Spinal cord (tissue), 10 donors: ENCODE measurements around the gene CBFA2T3. TPM values are rescaled to one million over a fixed set of nuclear protein-coding genes. Genes with fewer than 3 reads are reported as not detected.
"Not testable (repeated sequence)": the region's sequence is repeated elsewhere in the genome, so short reads cannot be mapped to it uniquely, and the experiment has no call there.

ENCODE experiments used
- DNase-seq, 6 donors: peaks; one replicate each; pipeline versions ENCODE4 v3.0.0 to v3.0.0-alpha.2; 2013 to 2015; ENCODE audit warnings: low spot score in 6 of 6, low read depth in 4 of 6
- H3K27ac ChIP-seq: one replicate; pipeline ENCODE4 v1.5.1; 2013; ENCODE audit warnings: low read depth, low read length, control low read depth
- H3K27me3 ChIP-seq: one replicate; pipeline ENCODE4 v1.6.1; 2013; ENCODE audit warnings: low read length; ENCODE audit not compliant: control insufficient read depth, insufficient read depth
- H3K36me3 ChIP-seq: one replicate; pipeline ENCODE4 v1.6.1; 2013; ENCODE audit warnings: low read length; ENCODE audit not compliant: control insufficient read depth, insufficient read depth
- H3K4me1 ChIP-seq: one replicate; pipeline ENCODE4 v1.6.1; 2013; ENCODE audit warnings: low read length; ENCODE audit not compliant: control insufficient read depth, insufficient read depth
- H3K4me3 ChIP-seq: one replicate; pipeline ENCODE4 v1.5.1; 2013; ENCODE audit warnings: low read depth, low read length, control low read depth
- H3K9me3 ChIP-seq: one replicate; pipeline ENCODE4 v1.6.1; 2013; ENCODE audit warnings: low read length; ENCODE audit not compliant: control insufficient read depth, insufficient read depth
- WGBS: methylation state at CpG from one replicate; pipeline ENCODE4 v1.1.5; 2013; ENCODE audit warnings: missing lambda C conversion rate; ENCODE audit not compliant: insufficient coverage; 5-methylcytosine and 5-hydroxymethylcytosine counted together
- polyA plus RNA-seq, 2 donors: library from polyadenylated mRNA; unstranded; fragments of 120-200 nt; gene quantifications; one replicate each; pipeline ENCODE4 v1.2.1, GENCODE V29; 2013; ENCODE audit not compliant: insufficient read length in 2 of 2
- total RNA-seq, 2 donors: library from RNA; depleted of rRNA in 1 of 2; stranded (reverse); fragments of 120-200 nt in 1 of 2; fragments of >200 nt in 1 of 2; gene quantifications; one replicate each; pipeline versions ENCODE4 v1.2.3 to v1.2.4, GENCODE V29; 2013 to 2014
- donor health status: healthy.

CBFA2T3 gene
- total and polyA plus RNA-seq, 4 donors: 1.2 to 19.5 (median 11.0) TPM

GRCh38 chr16:89020068-89020924 is 43.3 kb upstream of the CBFA2T3 start:
- Histone ChIP-seq H3K36me3 (no peaks in the 10 kb centered on the region), H3K9me3 (no peaks in the 10 kb centered on the region), H3K4me1 (peaks cover 18% of the 10 kb centered on the region), H3K27me3 (no peaks in the 10 kb centered on the region), H3K27ac (no peak overlapping the region), H3K4me3 (no peak overlapping the region)
- DNase-seq: no peak
- 82% methylated on average over 13 of the region's 21 CpGs for WGBS

GRCh38 chr16:89019511-89019910 is 42.5 kb upstream of the CBFA2T3 start:
- 86% methylated on average over 16 of the region's 16 CpGs for WGBS
- H3K27me3 ChIP-seq: no peaks in the 10 kb centered on the region

DNA sequence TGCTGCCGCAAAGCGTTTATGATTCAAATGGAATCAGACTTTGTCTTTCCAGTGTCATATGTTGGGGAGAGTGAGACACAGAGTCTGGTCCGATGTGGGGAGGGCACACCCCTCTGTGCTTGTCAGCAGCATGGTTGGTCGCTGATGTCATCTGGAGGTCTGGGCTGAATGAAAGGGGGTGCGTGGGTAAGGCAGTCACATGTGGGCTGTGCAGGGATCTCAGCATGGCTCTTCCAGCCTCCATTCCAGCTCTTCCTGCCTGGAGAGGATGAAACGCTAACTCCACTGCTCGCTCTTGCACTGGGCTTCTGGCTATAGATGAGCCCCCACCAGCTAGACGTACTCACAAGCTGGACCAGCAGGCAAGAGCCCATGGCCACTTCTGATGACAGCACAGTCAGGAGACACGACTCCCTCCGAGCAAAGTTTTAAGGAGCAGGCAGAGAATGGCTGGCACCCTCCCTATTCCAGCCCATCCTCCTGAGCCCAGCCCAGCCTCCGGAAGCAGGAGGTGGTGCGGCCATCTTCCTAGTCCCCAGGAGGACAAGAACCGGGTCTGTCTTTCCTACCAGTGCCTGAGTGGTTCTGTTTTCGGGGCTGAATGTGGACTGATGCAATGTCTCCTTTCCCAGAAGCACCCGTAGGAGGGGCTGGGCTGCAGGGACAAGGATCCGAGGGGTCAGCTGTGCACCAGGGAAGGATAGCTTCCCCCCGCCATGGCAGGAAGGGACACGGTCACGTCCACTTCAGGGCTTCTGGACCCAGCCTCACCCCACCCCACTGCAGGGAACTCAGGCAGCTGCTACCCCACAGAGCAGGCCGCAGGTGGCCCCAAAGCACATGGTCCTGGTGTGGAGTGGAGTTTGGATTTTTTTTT is 41.5 kb upstream of the CBFA2T3 start:
- no peaks in the 10 kb centered on the region for H3K9me3 ChIP-seq
- H3K36me3 ChIP-seq: no peaks in the 10 kb centered on the region
- DNase-seq: peak in 1 of 6 donors; percentile 35
- 68% methylated on average over 14 of the region's 20 CpGs for WGBS
- H3K27ac ChIP-seq: no peak overlapping the region
- no peaks in the 10 kb centered on the region for H3K27me3 ChIP-seq
- peaks cover 24% of the 10 kb centered on the region for H3K4me1 ChIP-seq
- H3K4me3 ChIP-seq: no peak overlapping the region

More at GRCh38 chr16:89019511-89019910, 42.5 kb upstream of the CBFA2T3 start:
- no peak for DNase-seq
- Histone ChIP-seq H3K36me3 (no peaks in the 10 kb centered on the region), H3K4me3 (no peak overlapping the region), H3K27ac (no peak overlapping the region), H3K4me1 (peaks cover 26% of the 10 kb centered on the region), H3K9me3 (no peaks in the 10 kb centered on the region)

- no peaks in the 10 kb centered on the region for H3K36me3 ChIP-seq
- no peak overlapping the region for H3K27ac ChIP-seq
- no peak overlapping the region for H3K4me3 ChIP-seq
- no peaks in the 10 kb centered on the region for H3K27me3 ChIP-seq
- 58% methylated on average over 22 of the region's 25 CpGs for WGBS
- no peaks in the 10 kb centered on the region for H3K9me3 ChIP-seq
- peak in 1 of 6 donors; percentile 57 for DNase-seq
- peaks cover 24% of the 10 kb centered on the region for H3K4me1 ChIP-seq
Observed at GRCh38 chr16:89017543-89018281, 40.7 kb upstream of the CBFA2T3 start.

DNA sequence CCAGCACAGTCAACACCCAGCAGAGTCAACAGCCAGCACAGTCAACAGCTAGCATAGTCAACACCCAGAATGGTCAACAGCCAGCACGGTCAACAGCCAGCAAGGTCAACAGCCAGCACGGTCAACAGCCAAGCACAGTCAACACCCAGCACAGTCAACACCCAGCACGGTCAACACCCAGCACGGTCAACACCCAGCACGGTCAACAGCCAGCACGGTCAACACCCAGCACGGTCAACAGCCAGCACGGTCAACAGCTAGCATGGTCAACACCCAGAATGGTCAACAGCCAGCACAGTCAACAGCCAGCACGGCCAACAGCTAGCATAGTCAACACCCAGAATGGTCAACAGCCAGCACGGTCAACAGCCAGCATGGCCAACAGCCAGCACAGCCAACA is 39.6 kb upstream of the CBFA2T3 start:
- not testable (repeated sequence) for H3K9me3 ChIP-seq, DNase-seq, H3K27me3 ChIP-seq, H3K36me3 ChIP-seq, H3K27ac ChIP-seq, H3K4me3 ChIP-seq
- H3K4me1 ChIP-seq: peaks cover 24% of the 10 kb centered on the region
- 93% methylated on average over 10 of the region's 10 CpGs for WGBS

DNA sequence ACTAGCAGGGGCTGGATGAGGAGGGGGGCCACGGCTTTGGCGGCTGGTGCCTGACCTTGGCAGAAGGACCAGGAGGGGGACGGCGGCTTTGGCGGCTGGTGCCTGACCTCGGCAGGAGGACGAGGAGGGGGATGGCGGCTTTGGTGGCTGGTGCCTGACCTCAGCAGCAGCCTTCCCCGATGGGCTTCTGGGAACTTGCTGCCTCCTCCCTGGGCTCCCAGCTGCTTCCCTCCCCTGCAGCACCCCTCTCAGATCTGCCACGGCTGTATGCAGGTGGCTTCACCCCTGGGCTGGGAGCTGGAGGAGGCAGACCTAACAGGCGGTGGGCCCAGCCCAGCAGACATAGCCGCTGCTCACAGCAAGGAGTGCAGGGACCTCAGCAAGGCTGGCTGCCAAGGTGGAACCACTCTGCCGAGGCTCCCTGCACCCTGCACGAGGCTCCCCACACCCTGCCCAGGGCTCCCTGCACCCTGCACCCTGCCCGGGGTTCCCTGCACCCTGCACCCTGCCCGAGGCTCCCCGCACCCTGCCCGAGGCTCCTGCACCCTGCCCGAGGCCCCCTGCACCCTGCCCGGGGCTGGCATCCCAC is 38.4 kb upstream of the CBFA2T3 start:
- peaks cover 24% of the 10 kb centered on the region for H3K4me1 ChIP-seq
- H3K36me3 ChIP-seq: no peaks in the 10 kb centered on the region
- H3K9me3 ChIP-seq: no peaks in the 10 kb centered on the region
- no peak overlapping the region for H3K4me3 ChIP-seq
- H3K27me3 ChIP-seq: no peaks in the 10 kb centered on the region
- DNase-seq: no peak
- WGBS: 78% methylated on average over 20 of the region's 20 CpGs
- H3K27ac ChIP-seq: no peak overlapping the region

GRCh38 chr16:89014403-89015230 is 37.6 kb upstream of the CBFA2T3 start:
- no peak overlapping the region for H3K4me3 ChIP-seq
- peaks cover 24% of the 10 kb centered on the region for H3K4me1 ChIP-seq
- DNase-seq: peak in 1 of 6 donors; percentile 88
- no peaks in the 10 kb centered on the region for H3K9me3 ChIP-seq
- 70% methylated on average over 16 of the region's 19 CpGs for WGBS
- H3K27me3 ChIP-seq: no peaks in the 10 kb centered on the region
- no peak overlapping the region for H3K27ac ChIP-seq
- H3K36me3 ChIP-seq: no peaks in the 10 kb centered on the region

DNA sequence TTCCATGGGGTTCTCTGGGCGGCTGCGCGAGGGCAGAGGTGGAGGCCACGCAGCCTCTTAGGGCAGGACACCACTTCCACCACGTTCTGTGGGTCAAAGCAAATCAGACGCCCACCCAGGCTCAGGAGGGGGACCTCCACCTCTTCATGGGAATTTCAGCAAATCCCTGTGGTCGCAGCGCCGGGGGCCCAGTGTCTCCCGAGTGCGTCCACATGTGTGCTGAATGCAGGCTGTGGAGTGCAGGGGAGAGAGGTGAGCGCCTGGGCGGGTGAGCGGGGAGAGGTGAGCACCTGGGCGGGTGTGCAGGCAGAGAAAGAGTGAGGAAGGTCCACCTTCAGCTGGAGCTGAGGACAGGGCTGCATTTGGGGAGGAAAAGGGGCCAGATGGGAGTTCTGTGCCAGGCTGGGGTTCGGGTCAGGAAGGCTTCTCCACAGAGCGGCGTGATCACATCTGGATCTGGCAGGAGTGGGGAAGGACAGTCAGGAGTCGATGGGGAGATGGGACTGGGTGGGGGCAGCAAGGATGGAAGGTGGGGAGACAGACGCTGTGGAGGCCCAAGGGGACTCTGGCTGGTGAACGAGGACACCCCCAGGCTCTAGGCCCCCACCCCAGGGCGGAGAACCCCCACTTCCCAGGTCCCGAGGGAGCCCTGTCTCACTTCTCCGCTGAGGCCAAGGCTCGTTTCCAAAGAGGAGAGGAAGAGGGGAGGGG is 36.8 kb upstream of the CBFA2T3 start:
- Histone ChIP-seq H3K36me3 (no peaks in the 10 kb centered on the region), H3K4me1 (peaks cover 24% of the 10 kb centered on the region), H3K27me3 (no peaks in the 10 kb centered on the region), H3K27ac (no peak overlapping the region), H3K4me3 (no peak overlapping the region), H3K9me3 (no peaks in the 10 kb centered on the region)
- 73% methylated on average over 19 of the region's 25 CpGs for WGBS
- DNase-seq: no peak
